GM19238 (cell line): ENCODE measurements around the gene KSR2.

Experiments
- DNase-seq: peaks from one replicate; pipeline ENCODE4 v3.0.0; 2011; ENCODE audit warnings: low spot score; ENCODE audit not compliant: insufficient read length

Gene KSR2

DNA sequence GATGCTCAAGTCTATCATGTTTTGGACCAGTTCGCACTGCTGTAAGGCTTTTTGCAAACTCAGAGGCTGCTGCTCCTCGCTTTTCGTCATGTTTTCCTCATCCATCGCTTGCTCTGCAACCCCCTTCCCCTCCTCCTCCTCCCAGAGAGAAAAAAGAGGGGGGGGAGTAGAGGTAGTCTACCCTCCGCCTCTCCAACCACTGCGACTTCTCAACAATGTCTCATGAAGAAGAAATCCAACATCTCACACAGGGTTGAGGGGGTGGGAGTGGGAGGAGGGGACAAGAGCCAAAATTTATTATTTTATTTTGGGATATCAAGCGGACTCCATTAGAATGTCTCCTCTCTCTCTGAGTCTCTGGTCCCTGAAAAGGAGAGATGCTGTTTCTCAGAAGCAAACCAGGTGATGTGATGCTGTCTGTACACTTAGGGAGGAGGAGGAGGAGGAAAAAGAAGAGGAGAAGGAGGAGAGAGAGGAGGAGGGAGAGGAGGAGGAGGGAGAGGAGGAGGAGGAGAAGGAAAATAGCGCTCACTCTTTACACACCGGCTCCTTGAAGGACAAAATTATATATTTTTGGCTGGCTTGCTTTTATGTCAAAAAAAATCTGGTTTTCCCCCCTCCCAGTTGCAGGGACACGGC is 520 bp downstream of the KSR2 start:
- DNase-seq = no peak

DNA sequence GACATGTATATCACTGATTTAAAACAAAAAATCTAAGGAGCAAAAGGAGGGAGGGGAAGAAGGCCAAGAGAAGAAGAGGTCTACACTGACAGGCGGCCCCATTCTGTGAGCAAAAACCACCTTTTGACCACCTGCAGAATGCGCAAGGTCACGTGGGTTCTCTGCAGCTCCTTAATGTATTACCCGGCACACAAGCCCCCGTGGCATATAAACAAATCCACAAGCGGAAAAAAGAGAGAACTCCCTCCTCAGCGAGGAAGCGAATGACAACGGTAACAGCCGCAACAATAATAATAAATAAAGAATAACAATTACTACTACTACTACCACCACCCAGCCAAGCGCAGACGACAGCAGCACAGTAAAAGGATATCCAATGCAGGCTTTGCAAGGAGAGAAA is 1.3 kb downstream of the KSR2 start:
- no peak for DNase-seq

DNA sequence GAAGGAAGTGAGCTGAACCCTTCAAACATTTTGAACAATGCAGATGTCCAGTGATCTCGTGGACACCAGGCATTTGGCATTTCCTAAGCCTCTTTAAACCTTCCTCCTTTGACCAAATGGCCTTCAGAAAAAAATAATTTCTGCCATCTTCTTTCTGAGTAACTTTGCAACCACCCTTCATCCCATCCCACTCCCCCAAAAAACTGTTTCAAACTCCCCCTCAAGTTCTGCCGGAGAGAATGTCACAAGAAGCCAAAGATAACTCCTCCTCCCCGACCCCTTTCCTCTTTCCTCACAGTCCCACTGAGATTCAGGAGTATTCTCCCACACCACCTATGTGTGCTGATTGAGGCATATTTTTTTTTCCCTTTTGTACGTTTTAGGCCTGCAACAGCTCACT is 1.7 kb downstream of the KSR2 start:
- DNase-seq = no peak

DNA sequence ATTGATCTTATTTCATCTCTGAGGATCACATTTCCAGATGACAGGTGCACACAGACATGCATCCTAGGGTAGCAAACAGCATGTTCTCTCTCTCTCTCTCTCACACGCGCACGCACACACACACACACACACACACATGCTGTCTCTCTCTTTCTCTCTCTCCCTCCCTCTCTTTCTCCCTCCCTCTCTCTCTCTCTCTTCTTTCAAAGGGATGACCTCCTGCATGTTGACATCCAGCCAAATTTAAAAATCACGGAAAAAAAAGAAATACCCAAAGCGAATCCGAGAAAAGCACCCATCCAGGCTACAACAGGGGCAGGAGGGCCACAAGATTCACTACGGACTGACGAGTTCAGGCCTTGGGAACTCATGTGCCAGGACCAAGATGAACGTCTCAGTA is 2.3 kb downstream of the KSR2 start:
- no peak for DNase-seq

DNA sequence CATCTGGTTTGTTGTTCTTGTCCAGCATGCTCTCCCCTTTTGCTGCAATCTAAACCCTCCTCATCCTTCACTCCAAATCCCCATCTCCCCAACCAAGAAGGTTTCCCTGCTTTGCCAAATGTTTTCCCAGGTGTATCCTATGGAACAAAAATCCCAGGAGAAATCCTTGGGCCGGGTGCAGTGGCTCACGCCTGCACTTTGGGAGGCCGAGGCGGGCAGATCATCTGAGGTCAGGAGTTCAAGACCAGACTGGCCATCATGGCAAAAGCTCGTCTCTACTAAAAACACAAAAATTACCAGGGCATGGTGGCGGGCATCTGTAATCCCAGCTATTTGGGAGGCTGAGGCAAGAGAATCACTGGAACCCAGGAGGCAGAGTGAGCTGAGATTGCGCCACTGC is 5.0 kb downstream of the KSR2 start:
- DNase-seq = no peak

GRCh38 chr12:117936722-117937484 is 31.9 kb downstream of the KSR2 start:
- DNase-seq = no peak

GRCh38 chr12:117933545-117933944 is 35.2 kb downstream of the KSR2 start:
- DNase-seq = no peak

DNA sequence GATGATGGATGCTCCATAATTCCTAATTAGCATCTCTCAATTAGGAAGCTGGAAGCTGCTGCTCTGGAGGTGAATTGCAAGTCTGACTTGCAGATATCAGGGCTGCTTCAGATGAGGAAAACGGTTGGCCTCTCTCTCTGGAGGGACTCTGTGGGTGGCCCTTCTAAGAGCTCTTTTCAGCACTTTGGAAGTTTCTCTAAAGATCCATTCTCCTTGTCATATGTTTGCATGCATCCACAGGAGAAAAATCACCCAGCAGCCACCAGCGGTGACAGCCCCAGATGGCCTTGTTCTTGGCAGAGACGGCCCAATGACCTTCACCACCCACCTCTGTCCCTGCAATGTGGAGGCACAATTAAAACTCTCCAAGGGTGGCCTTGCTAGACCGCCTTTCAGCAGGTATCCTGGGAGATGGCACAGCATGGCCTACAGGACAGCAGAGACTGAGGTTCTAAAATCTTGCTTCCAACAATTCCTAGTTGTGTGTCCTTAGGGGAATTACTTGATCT is 42.3 kb downstream of the KSR2 start:
- no peak for DNase-seq

- no peak for DNase-seq
These were observed 46.6 kb downstream of the KSR2 start for GRCh38 chr12:117921929-117922777.

DNA sequence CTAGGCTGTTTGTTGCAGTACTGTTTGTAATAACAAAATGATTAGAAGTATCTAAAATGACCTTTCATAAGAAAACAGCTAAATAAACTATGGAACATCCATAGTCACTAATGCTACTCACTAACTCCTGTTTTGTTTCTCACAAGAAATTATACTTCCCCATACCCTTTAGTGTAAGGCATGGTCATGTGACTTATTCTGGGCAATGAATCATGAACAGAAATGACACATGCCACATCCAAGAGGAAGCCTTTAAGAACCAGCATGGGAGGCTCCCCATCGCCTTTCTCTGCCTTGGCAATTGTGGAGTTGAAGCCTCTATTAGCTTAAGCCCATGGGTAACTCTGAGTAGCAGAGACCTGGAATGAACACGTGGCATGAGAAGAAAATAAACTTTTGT is 49.3 kb downstream of the KSR2 start:
- DNase-seq = no peak

- DNase-seq = no peak
These were observed 54.1 kb downstream of the KSR2 start for GRCh38 chr12:117914686-117915085.

- DNase-seq = no peak
These were observed 56.0 kb downstream of the KSR2 start for GRCh38 chr12:117912756-117913155.

DNA sequence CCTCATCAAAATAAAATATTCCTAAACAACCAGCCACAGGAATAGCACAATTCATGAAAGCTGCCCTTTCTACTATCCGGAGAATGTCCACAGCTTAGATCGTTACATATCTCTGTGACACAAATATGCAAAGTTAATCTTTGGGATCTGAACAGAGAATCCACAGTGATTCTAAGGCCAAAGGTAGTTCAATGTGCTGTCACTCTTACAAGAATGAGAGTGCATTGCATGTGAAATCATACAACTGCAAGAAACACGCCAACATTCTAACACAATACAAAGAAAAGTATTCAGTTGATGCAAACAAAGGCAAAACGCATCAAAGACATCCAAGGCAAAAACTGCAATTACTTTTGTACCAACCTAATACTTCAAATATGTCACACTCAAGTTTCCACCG is 60.4 kb downstream of the KSR2 start:
- no peak for DNase-seq

- DNase-seq = no peak
These were observed 61.6 kb downstream of the KSR2 start for GRCh38 chr12:117907108-117907689.

GRCh38 chr12:117904051-117904450 is 64.7 kb downstream of the KSR2 start:
- DNase-seq = no peak

GRCh38 chr12:117903110-117903840 is 65.5 kb downstream of the KSR2 start:
- no peak for DNase-seq

DNA sequence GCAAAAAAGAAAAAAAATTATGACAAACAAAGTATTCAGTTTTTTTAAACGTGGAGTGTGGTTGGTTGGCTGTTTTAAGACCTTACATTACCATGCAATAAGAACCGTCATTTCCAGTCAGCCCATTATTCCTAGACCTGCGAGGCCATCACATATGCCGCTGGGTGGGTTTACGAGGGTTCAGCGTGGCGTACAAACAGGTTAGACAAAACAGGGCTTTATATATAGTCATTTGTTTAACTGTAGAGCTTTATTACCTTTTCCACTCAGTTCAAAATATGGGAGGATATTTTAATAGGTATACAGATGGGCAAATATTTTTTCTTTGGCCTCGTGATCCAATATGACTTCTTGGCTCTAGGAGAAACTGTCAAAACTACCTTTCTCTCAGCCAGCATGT is 67.2 kb downstream of the KSR2 start:
- DNase-seq = no peak

DNA sequence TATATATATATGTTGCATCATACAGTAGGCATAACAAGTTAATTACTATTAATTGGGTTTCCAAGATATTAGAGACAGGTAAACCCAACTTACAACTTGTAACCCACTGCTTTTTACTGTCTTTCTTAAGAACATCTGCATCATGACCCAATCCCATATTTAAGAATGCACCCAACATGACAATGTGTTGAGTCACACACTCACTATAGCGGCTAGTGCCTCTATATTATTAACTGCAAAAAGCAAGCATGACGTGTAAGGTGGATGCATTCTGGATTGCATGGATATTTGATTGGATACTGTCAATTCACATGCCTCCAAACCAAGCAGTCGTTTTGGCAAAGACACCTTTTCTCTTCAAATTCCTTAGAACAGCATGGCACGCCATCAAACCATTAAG is 68.2 kb downstream of the KSR2 start:
- DNase-seq = no peak

DNA sequence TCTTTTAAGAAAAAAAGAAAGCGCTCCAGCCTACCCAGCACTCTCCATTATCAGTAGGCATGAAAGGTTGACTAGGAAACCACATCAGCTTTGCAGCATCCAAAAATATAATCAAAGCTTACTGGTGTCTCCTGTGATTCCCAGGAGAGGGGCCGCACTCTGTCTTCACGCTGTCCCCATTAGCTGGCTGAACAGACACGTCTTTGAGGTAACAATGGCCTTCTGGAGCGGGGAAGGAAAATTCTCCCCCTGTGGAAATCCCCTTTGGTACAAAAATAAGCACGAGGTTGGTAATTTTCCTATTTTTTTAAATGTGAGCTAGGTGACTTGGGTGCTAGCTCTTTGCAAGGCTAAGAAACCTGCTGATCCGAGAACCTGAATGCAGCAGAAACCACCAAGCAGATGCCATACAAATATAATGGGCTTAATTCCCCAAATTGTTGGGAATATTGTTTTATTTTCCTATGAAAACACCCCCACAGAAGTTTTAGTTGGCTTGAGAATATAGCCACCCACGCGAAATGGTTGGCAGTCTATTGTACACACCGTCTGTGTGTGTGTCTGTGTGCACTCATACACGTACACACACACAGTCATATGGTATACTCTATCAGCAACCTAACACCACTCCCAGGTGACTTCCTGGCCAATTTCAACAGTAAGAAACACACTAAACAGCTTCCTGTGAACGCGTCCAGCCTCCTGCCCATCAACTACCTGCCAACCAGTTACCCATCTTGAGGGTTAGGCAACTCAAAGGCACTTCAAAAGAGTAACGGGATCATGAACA is 71.2 kb downstream of the KSR2 start:
- no peak for DNase-seq

GRCh38 chr12:117896009-117896408 is 72.8 kb downstream of the KSR2 start:
- no peak for DNase-seq
